Measurements from ENCODE around the gene TTC39B.

DNA sequence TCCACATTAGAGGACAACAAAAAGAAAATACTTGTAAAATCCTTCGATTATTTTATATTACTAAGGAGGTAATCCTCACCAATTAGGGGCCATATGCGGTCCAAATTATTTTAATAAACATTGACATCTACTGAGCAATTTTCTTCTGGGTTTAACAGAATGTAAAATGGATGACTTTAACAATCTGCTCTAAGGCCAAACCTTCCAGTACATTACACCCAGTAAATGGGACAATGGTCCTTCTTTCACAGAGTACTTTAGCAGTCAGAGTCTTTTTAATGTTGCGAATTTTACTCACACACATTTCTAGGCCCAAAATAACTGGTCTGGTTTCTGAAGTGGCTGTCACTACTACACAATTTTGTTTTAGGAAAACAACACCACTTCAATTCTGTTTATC lies 106.9 kb downstream of the TTC39B start:
- TF ChIP-seq, protein P1, sequence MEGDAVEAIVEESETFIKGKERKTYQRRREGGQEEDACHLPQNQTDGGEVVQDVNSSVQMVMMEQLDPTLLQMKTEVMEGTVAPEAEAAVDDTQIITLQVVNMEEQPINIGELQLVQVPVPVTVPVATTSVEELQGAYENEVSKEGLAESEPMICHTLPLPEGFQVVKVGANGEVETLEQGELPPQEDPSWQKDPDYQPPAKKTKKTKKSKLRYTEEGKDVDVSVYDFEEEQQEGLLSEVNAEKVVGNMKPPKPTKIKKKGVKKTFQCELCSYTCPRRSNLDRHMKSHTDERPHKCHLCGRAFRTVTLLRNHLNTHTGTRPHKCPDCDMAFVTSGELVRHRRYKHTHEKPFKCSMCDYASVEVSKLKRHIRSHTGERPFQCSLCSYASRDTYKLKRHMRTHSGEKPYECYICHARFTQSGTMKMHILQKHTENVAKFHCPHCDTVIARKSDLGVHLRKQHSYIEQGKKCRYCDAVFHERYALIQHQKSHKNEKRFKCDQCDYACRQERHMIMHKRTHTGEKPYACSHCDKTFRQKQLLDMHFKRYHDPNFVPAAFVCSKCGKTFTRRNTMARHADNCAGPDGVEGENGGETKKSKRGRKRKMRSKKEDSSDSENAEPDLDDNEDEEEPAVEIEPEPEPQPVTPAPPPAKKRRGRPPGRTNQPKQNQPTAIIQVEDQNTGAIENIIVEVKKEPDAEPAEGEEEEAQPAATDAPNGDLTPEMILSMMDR (IDR thresholded peaks at IDR 0.05): no peak
- no peak for TF ChIP-seq POLR2A (IDR thresholded peaks at IDR 0.05)
- TF ChIP-seq EP300 (IDR thresholded peaks at IDR 0.05; ENCODE audit: low read depth): no peak

All from transverse colon (tissue), 3 donors.